ENCODE data around the gene CXXC5. TPM values are rescaled to one million over a fixed set of nuclear protein-coding genes. Genes with fewer than 3 reads are reported as not detected.

The CXXC5 gene
- total and polyA plus RNA-seq, 3 experiments from 2014 or later = 2.1 to 67.0 (median 3.1) TPM

Other genes with a start within 250 kb of the CXXC5 start
- gene SPATA24, start 244.3 kb upstream of the CXXC5 start, total RNA-seq = 1 to 10 TPM; 3.6 to 3.9 TPM
- gene SPATA24, start 244.3 kb upstream of the CXXC5 start, polyA plus RNA-seq = 4.2 TPM
- gene DNAJC18, start 208.8 kb upstream of the CXXC5 start, total RNA-seq = 10 to 100 TPM; 25.3 to 25.7 TPM
- 10.2 TPM for gene DNAJC18, start 208.8 kb upstream of the CXXC5 start, polyA plus RNA-seq
- gene ECSCR, start 185.6 kb upstream of the CXXC5 start, total RNA-seq = under 1 TPM; 0.82 to 0.83 TPM
- gene ECSCR, start 185.6 kb upstream of the CXXC5 start, polyA plus RNA-seq = not detected
- under 1 TPM; 0.11 to 0.28 TPM for gene SMIM33, start 177.3 kb upstream of the CXXC5 start, total RNA-seq
- gene SMIM33, start 177.3 kb upstream of the CXXC5 start, polyA plus RNA-seq = 1.1 TPM
- 100 to 1,000 TPM; 107 to 109 TPM for gene STING1, start 165.6 kb upstream of the CXXC5 start, total RNA-seq
- 116 TPM for gene STING1, start 165.6 kb upstream of the CXXC5 start, polyA plus RNA-seq
- gene UBE2D2, start 87.0 kb upstream of the CXXC5 start, total RNA-seq = 100 to 1,000 TPM; 253 to 274 TPM
- gene UBE2D2, start 87.0 kb upstream of the CXXC5 start, polyA plus RNA-seq = 285 TPM
- gene PSD2, start 147.5 kb downstream of the CXXC5 start, total RNA-seq = not detected
- 0.12 TPM for gene PSD2, start 147.5 kb downstream of the CXXC5 start, polyA plus RNA-seq

All from CD8-positive, alpha-beta memory T cell (primary cell).